D341Med (cell line): ENCODE data around the gene TMEM185A.
"Not testable (repeated sequence)": the region's sequence is repeated elsewhere in the genome, so short reads cannot be mapped to it uniquely, and the experiment has no call there.

Experiments used
- DNase-seq: peaks from one replicate; pipeline ENCODE4 v3.0.0; 2012; ENCODE audit warnings: low spot score

TMEM185A gene

GRCh38 chrX:149619662-149620061, 11.9 kb downstream of the TMEM185A start:
- DNase-seq: not testable (repeated sequence)

- no peak for DNase-seq
Measured at GRCh38 chrX:149618871-149619270, 12.7 kb downstream of the TMEM185A start.

- no peak for DNase-seq
Measured at GRCh38 chrX:149611623-149612175, 19.9 kb downstream of the TMEM185A start.

GRCh38 chrX:149610511-149610910, 21.1 kb downstream of the TMEM185A start:
- no peak for DNase-seq

GRCh38 chrX:149607699-149608098, 23.9 kb downstream of the TMEM185A start:
- DNase-seq: no peak

GRCh38 chrX:149605248-149605885, 26.2 kb downstream of the TMEM185A start:
- DNase-seq: not testable (repeated sequence)

GRCh38 chrX:149598603-149599002, 33.0 kb downstream of the TMEM185A start:
- not testable (repeated sequence) for DNase-seq

GRCh38 chrX:149595943-149596342, 35.6 kb downstream of the TMEM185A start:
- not testable (repeated sequence) for DNase-seq

- DNase-seq: not testable (repeated sequence)
Measured at GRCh38 chrX:149595214-149595613, 36.4 kb downstream of the TMEM185A start, which contains the start of gene HSFX2. Gene HSFX2, minus strand, starts transcription at chrX:149595314. Its CDS starts 614 bp downstream, at chrX:149594700.

GRCh38 chrX:149590993-149591392, 40.6 kb downstream of the TMEM185A start:
- not testable (repeated sequence) for DNase-seq

- not testable (repeated sequence) for DNase-seq
Measured at GRCh38 chrX:149587359-149587758, 44.2 kb downstream of the TMEM185A start, which contains the start of gene MAGEA9B. Gene MAGEA9B, minus strand, starts transcription at chrX:149587459. Its CDS starts 4,280 bp downstream, at chrX:149583179.

- DNase-seq: not testable (repeated sequence)
Measured at GRCh38 chrX:149585631-149586030, 46.0 kb downstream of the TMEM185A start.

GRCh38 chrX:149573456-149573855, 58.1 kb downstream of the TMEM185A start:
- not testable (repeated sequence) for DNase-seq

GRCh38 chrX:149572743-149573142, 58.8 kb downstream of the TMEM185A start:
- no peak for DNase-seq

- DNase-seq: no peak
Measured at GRCh38 chrX:149571770-149572169, 59.8 kb downstream of the TMEM185A start.

- DNase-seq: no peak
Measured at GRCh38 chrX:149570668-149571067, 60.9 kb downstream of the TMEM185A start.

- no peak for DNase-seq
Measured at GRCh38 chrX:149569770-149570169, 61.8 kb downstream of the TMEM185A start.

GRCh38 chrX:149568701-149569296, 62.8 kb downstream of the TMEM185A start:
- no peak for DNase-seq

GRCh38 chrX:149567621-149568417, 63.8 kb downstream of the TMEM185A start:
- DNase-seq: no peak

GRCh38 chrX:149563359-149563758, 68.2 kb downstream of the TMEM185A start:
- no peak for DNase-seq

- DNase-seq: not testable (repeated sequence)
Measured at GRCh38 chrX:149555251-149555650, 76.3 kb downstream of the TMEM185A start.

- not testable (repeated sequence) for DNase-seq
Measured at GRCh38 chrX:149551939-149552248, 79.7 kb downstream of the TMEM185A start.
